ENCODE measurements around the gene NDRG3.
A peak's percentile ranks its signal among the peaks of the same experiment; 100 is the strongest.
"Not testable (repeated sequence)": the region's sequence is repeated elsewhere in the genome, so short reads cannot be mapped to it uniquely, and the experiment has no call there.

The NDRG3 gene

GRCh38 chr20:36614781-36615557 lies 130.9 kb downstream of the NDRG3 start:
- DNase-seq (ENCODE audit: low read depth in 1 of 2, low spot score in 1 of 2), result no peak
- no peak overlapping the region for H3K4me3 ChIP-seq (replicated peaks; ENCODE audit: insufficient read depth, low read length)
- H3K27me3 ChIP-seq (ENCODE audit: insufficient read depth, poor library complexity, severe bottlenecking), result no peaks in the 10 kb centered on the region
- peak; percentile 50; the same call in 1 of the 2 replicates for TF ChIP-seq POLR2AphosphoS5 (IDR thresholded peaks at IDR 0.05; ENCODE audit: low read depth)
- TF ChIP-seq REST (IDR thresholded peaks at IDR 0.05; ENCODE audit: insufficient replicate concordance, low read depth), result no peak
- no peak overlapping the region; the same call in 1 of the 2 replicates for H3K27ac ChIP-seq (replicated peaks)

- Histone ChIP-seq H3K27me3 (ENCODE audit: insufficient read depth, poor library complexity, severe bottlenecking) (no peaks in the 10 kb centered on the region), H3K4me3 (replicated peaks; ENCODE audit: insufficient read depth, low read length) (no peak overlapping the region), H3K27ac (replicated peaks) (no peak overlapping the region)
- TF ChIP-seq SPI1 (IDR thresholded peaks at IDR 0.05; ENCODE audit: borderline replicate concordance, low read depth) (no peak), POLR2AphosphoS5 (IDR thresholded peaks at IDR 0.05; ENCODE audit: low read depth) (no peak), GABPA (IDR thresholded peaks at IDR 0.05; ENCODE audit: low read depth) (no peak), CTCF (IDR thresholded peaks at IDR 0.05; ENCODE audit: insufficient read depth, low read length) (no peak), REST (IDR thresholded peaks at IDR 0.05; ENCODE audit: insufficient replicate concordance, low read depth) (no peak)
- no peak for DNase-seq (ENCODE audit: low read depth in 1 of 2, low spot score in 1 of 2)
Observed at GRCh38 chr20:36613974-36614373, 131.9 kb downstream of the NDRG3 start.

GRCh38 chr20:36611625-36612024 lies 134.3 kb downstream of the NDRG3 start:
- no peak overlapping the region for H3K4me3 ChIP-seq (replicated peaks; ENCODE audit: insufficient read depth, low read length)
- H3K27me3 ChIP-seq (ENCODE audit: insufficient read depth, poor library complexity, severe bottlenecking), result no peaks in the 10 kb centered on the region
- no peak for TF ChIP-seq SPI1 (IDR thresholded peaks at IDR 0.05; ENCODE audit: borderline replicate concordance, low read depth)
- DNase-seq (ENCODE audit: low read depth in 1 of 2, low spot score in 1 of 2), result no peak
- no peak overlapping the region for H3K27ac ChIP-seq (replicated peaks)

- H3K4me3 ChIP-seq (replicated peaks; ENCODE audit: insufficient read depth, low read length); DNase-seq (ENCODE audit: low read depth in 1 of 2, low spot score in 1 of 2); H3K27me3 ChIP-seq (ENCODE audit: insufficient read depth, poor library complexity, severe bottlenecking): not testable (repeated sequence)
- H3K27ac ChIP-seq (replicated peaks), result peak overlapping the region; percentile 89; the same call in 1 of the 2 replicates
Observed at GRCh38 chr20:36608388-36608728, 137.5 kb downstream of the NDRG3 start.

GRCh38 chr20:36607586-36608387 lies 138.1 kb downstream of the NDRG3 start:
- DNase-seq (ENCODE audit: low read depth in 1 of 2, low spot score in 1 of 2), result no peak
- H3K4me3 ChIP-seq (replicated peaks; ENCODE audit: insufficient read depth, low read length), result peak overlapping the region; percentile 95
- peak overlapping the region; percentile 89 for H3K27ac ChIP-seq (replicated peaks)
- no peak for TF ChIP-seq POLR2AphosphoS5 (IDR thresholded peaks at IDR 0.05; ENCODE audit: low read depth)
- no peak for TF ChIP-seq SPI1 (IDR thresholded peaks at IDR 0.05; ENCODE audit: borderline replicate concordance, low read depth)
- TF ChIP-seq REST (IDR thresholded peaks at IDR 0.05; ENCODE audit: insufficient replicate concordance, low read depth), result no peak
- TF ChIP-seq CTCF (IDR thresholded peaks at IDR 0.05; ENCODE audit: insufficient read depth, low read length), result no peak
- no peak for TF ChIP-seq GABPA (IDR thresholded peaks at IDR 0.05; ENCODE audit: low read depth)
- no peaks in the 10 kb centered on the region for H3K27me3 ChIP-seq (ENCODE audit: insufficient read depth, poor library complexity, severe bottlenecking)
